Caki2 (cell line): ENCODE data around the gene KMT2E. TPM values are rescaled to one million over a fixed set of nuclear protein-coding genes. Genes with fewer than 3 reads are reported as not detected.
"Not testable (repeated sequence)": the region's sequence is repeated elsewhere in the genome, so short reads cannot be mapped to it uniquely, and the experiment has no call there.

Source experiments
- DNase-seq: peaks from one replicate; pipeline ENCODE4 v3.0.0-alpha.2; 2015; ENCODE audit warnings: low read depth
- in situ Hi-C: cut with HindIII; loops from 2 replicates; pipeline ENCODE4 v1.10.0; 2016; ENCODE audit warnings: low sequenced_read_pairs, low pct_unique_long_range_greater_than_20kb, mixed read lengths
- total RNA-seq: library from RNA; depleted of rRNA; stranded (reverse); fragments of >200 nt; shearing (Covaris generic); gene quantifications from 2 replicates; pipeline ENCODE4 v1.2.3, GENCODE V29; 2014; ENCODE audit warnings: low replicate concordance

The KMT2E gene
- total RNA-seq, 1 experiment from 2014 or later = 12.2 TPM

DNA sequence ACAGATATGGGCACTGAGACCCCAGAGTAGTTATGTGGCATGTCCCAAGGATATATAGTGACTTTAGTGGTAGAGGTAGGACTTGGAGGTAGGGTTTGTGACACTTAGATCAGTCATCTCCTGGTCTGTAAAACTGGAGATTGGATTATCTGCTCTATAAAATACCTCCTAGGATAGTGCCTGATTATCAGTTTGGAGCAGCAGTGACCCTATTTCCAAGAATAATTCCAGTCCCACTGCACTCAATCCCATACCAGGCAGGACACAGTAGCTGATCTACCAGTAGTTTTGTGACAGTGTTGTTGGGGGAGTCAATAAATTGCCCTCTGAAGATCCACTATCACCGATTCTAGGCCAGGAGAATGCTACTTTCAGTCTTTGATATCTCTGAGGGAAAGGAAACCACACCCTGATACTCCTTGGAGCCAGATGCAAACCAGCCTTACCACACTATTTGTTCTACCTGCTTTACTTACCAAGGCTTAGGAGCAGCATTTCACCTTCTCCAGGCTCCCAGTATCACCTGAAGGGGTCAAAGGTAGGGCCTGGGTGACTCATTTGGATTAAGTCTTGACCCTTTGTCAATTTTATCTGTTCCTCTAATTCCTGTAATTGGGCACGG, 30.6 kb downstream of the KMT2E start:
- no peak for DNase-seq
- in situ Hi-C loops = no loop called here

DNA sequence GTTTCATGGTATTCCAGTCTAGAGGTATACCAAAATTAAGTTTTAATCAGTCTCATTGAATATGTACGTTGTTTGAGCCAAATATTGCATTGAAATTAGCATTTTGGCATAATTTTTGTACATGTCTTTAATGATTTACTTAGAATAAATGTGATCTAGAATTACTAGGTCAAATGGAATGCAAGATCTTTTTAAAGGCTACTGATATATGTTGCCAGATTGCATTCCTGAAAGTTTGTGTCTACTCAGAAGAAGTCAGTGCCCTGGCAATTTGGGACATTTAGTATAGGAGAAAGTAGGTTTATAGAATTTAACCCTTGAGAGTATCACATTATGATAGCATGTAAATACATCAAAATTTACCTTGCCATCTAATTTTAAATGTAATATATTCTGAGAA, 32.4 kb downstream of the KMT2E start:
- in situ Hi-C loops = no loop called here
- DNase-seq = no peak

DNA sequence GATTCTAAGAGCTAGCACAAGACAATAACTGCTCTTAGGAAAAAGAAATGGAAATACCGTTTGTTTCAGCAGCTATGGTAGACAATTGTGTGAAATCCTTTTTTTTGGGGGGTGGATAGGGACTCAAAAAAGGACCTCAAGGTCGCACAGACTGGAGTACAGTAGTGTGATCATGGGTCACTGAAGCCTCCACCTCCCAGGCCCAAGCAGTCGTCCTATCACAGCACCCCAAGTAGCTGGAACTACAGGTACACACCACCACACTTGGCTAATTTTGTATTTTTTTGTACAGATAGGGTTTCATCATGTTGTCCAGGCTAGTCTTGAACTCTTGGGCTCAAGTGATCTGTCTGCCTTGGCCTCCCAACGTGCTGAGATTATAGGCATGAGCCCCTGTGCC, 33.9 kb downstream of the KMT2E start:
- DNase-seq = no peak
- in situ Hi-C loops = no loop called here

DNA sequence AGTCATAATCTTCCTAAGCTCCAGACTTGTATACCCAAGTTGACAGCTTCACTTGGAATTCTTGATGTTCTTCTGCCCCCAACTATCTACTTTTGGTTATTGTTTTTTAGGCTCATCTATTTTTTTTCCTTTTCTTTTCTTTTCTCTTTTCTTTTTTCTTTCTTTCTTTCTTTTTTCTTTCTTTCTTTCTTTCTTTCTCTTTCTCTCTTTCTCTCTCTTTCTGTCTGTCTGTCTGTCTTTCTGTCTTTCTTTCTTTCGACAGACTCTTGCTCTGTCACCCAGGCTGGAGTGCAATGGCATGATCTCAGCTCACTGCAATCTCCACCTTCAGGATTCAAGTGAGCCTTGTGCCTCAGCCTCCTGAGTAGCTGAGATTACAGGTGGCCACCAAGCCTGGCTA, 36.5 kb downstream of the KMT2E start:
- in situ Hi-C loops = no loop called here
- DNase-seq = no peak

DNA sequence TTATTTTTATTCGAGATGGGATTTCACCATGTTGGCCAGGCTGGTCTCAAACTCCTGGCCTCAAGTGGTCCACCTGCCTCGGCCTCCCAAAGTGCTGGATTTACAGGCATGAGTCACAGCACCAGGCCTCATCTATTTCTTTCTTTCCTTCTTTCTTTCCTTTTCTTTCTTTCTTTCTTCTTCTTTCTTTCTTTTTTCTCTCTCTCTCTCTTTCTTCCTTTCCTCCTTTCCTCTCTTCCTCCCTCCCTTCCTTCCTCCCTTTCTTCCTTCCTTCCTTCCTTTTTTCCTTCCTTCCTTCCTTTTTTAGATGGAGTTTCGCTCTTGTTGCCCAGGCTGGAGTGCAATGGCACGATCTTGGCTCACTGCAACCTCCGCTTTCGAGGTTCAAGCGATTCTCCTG, 36.9 kb downstream of the KMT2E start:
- DNase-seq, in situ Hi-C loops: not testable (repeated sequence)

DNA sequence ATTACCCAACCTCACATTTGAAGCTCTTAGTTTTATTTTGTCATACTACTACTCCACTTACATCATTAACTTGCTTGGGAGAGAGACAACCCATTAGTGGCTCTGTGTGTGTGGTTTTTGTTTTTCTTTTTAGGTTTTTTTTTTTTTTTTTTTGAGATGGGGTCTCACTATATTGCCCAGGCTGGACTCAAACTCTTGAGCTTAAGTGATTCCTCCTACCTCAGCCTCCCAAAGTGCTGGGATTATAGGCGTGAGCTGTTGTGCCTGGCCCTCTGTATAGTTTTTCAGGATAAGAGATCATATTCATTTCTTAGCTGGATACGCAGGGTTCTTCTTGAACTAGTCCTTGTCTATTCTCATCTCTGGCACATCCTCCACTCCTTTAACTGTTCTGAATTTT, 41.1 kb downstream of the KMT2E start:
- in situ Hi-C loops = no loop called here
- DNase-seq = no peak

DNA sequence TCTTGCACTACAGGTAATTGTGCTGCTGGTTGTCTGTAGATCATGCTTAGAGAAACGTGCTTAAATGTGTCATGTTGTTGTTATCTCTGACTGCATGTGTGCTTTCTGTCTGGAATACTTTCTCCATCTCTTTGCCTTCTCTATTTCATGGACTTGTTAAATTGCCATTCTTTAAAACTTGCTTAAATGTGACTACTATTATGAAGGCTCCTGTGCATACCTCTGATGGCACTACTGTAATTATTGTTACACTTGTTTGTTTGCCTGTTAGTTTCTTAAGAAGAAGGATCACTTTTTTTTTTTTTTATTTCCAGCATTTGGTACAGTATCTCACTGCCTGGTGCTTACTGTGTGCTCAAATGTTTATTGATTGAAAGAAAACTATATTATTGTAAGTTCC, 41.6 kb downstream of the KMT2E start:
- DNase-seq = no peak
- in situ Hi-C loops = no loop called here

DNA sequence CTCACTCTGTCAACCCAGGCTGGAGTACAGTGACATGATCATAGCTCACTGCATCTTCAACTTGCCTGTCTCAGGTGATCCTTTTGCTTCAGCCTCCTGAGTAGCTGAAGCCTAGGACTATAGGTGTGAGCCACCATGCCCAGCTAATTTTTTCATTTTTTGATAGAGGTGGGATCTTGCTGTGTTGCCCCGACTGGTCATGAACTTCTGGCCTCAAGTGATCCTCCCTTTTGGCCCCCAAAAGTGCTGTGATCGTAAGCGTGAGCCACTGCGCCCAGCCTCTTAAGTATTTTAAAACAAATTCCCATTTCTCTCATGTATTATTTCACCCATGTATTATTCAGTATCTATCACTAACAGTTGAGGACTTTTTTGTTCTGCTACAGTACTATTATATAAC, 43.5 kb downstream of the KMT2E start:
- in situ Hi-C loops = no loop called here
- DNase-seq = no peak

DNA sequence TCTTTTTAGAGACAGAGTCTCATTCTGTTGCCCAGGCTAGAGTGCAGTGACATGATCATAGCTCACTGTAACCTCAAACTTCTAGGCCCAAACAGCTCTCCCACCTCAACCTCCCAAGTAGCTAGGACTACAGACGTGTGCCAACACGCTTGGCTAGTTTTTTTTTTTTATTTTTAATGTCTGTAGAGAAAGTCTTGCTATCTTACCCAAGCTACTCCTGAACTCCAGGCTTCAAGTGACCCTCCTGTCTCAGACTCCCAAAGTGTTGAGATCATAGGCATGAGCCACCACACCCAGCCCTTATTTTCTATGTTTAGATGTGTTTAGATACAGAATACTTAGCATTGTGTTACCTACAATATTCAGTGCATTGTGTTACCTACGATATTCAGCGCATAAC, 46.4 kb downstream of the KMT2E start:
- DNase-seq = no peak
- in situ Hi-C loops = no loop called here

DNA sequence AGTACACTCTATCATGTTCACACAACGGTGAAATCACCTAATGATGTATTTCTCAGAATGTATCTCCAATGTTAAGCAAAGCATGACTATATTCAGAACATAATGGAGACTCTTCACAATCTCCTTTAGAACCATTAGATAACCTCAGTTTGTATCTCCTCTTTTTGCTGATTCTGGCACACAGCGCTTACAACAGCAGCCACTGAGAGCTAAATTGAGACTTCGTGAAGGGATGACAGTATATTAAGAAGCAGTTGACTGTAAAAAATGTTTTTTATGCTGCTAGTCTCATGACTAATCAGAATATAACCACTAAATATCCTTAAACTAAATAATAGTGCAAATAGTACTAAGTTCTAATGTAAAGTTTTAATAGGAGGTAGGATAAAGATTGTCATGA, 46.9 kb downstream of the KMT2E start:
- in situ Hi-C loops = no loop called here
- DNase-seq = no peak

DNA sequence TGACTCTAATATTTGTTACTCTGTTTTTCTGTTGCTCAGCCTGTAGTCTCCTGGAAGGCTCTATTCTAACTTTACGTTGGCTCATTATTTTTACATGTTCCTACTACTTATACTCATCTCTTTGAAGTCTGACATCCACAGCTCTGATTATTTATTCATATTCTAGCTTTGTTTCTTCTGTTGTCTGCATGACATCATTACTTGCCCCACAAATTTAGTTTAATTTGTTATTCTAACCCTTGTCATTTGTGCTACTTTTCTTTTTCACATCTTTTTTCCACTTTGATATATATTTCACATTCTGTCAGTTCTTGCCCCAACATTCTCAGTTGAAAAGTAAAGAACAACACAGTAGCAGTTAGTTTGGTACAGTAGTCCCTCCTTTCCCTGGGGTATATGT, 51.1 kb downstream of the KMT2E start:
- in situ Hi-C loops = no loop called here

DNA sequence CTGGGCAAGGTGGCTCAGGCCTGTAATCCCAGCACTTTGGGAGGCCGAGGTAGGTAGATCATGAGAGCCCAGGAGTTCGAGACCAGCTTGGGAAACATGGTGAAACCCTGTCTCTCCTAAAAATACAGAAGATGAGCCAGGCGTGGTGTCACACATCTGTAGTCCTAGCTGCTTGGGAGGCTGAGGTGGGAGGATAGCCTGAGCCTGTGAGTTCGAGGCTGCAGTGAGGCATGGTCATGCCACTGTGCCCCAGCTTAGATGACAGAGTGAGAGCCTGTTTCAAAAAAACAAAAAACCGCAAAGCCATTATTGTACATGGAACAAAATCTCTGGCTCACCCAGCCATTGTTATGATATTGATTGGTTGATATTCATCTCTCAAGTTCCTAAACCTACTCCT, 53.7 kb downstream of the KMT2E start:
- in situ Hi-C loops = no loop called here
- DNase-seq = no peak

More for the DNA sequence above, 51.1 kb downstream of the KMT2E start:
- no peak for DNase-seq

DNA sequence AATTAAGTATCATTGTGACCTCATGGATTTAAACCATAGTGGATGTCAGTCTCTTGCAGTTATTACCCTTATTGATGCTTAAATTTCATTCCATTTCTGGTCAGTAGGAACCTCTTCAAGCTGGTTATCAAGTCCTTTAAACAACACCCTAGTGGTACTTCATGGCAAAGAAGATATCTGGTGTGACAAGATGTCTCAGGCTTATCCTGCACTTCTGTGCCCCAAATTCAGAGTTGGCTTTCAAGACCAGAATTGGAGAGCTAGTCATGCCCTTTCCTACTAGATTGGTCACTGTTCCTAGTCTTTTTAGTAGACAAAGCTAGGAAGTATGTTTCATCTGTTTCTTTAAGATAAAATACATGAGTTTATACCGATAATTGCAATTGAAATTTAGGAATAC, 54.9 kb downstream of the KMT2E start:
- in situ Hi-C loops = no loop called here
- DNase-seq = no peak

DNA sequence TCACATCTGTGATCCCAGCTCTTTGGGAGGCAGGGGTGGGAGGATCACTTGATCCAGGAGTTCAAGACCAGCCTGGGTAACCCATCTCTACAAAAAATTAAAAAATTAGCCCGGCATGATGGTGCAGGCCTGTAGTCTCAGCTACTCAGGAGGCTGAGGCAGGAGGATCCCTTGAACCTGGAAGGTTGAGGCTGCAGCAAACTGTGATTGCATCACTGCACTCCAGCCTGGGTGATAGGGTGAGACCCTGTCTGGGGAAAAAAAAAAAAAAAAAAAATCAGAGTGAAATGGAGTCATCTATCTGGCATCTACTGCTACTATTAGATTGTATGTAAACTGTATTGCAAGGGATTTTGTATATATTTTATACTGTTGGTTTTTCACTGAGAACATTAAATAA, 59.1 kb downstream of the KMT2E start:
- in situ Hi-C loops = no loop called here

DNA sequence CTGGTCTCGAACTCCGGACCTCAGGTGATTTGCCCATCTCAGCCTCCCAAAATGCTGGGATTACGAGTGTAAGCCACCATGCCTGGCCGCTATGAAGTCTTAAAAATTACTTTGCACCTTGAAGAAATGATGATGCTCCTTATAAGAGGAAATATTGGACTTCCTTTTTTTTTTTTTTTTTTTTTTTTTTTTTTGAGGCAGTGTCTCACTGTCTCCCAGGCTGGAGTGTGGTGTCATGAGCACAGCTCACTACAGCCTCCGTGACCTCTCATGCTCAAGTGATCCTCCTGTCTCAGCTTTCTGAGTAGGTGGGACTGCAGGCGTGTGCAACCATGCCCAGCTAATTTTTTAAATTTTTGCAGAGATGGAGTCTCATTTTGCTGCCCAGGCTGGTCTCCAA, 65.3 kb downstream of the KMT2E start:
- DNase-seq = no peak
- in situ Hi-C loops = no loop called here

More for the DNA sequence above, 59.1 kb downstream of the KMT2E start:
- DNase-seq = no peak

DNA sequence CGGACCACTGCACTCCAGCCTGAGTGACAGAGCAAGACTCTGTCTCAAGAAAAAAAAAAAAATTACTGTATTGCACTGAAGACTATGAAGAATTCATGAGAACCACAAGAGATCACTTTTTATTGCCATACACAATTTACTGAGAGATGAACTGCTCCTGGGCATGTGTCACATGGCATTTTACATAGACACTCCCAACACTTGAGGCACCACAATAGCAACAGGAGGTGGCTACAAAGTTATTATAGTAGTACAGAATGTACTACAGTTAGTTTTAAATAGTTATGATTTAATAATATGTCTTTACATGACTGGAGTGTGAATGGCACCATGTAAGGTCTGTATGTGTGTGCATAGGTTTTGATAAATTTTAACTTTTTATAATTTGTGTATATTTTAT, 70.6 kb downstream of the KMT2E start:
- no peak for DNase-seq
- in situ Hi-C loops = no loop called here

DNA sequence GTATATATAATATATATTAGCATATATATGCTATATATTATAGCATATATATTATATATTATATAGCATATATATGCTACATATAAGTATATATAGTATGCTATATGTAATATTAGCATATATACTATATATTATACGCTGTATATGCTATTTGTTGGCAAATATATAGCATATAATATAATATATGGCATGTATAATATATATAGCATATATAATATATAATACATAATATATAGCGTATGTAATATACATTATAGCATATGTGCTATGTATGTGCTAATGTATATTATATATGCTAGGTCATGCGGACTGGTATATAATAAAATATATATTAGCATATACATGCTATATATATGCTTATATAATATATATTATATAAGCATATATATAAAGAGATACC, 72.8 kb downstream of the KMT2E start:
- in situ Hi-C loops = no loop called here
- no peak for DNase-seq

DNA sequence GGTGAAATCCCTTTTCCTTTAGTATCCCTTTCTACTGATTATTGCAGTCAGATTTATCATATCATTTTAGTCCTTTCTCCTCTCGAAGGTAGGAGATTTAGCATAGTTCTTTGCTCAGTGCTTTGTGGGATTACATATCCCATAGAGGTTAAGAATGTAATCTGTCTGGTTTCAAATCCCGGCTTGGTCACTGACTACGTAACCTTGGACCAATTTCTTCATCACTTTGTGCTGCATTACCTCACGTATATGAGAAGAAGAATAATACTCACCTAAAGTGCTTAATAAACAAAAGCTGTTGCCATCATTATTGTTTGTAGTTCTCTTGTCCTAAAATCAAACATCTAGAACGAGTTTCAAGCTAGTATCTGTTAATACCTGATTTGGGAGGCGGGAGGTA, 74.0 kb downstream of the KMT2E start:
- in situ Hi-C loops = no loop called here
- no peak for DNase-seq

DNA sequence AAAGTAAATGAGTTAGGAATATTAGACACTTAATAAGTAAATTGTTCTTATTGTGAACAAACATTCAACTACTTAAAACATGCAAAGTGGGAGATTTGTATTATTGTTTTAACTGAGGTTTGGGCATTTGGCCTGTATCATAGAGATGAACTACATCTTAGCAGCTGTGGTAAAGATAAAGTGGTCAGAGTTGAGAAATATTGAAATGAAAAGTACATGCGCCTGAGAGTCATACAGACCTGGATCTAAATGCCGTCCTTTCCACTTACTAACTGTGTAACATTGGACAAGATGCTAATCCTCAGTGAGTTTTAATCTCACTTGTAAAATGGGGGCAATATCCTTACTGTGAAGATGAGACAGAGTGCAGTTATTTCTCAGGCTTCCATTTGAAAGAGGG, 74.5 kb downstream of the KMT2E start:
- in situ Hi-C loops = no loop called here
- no peak for DNase-seq

DNA sequence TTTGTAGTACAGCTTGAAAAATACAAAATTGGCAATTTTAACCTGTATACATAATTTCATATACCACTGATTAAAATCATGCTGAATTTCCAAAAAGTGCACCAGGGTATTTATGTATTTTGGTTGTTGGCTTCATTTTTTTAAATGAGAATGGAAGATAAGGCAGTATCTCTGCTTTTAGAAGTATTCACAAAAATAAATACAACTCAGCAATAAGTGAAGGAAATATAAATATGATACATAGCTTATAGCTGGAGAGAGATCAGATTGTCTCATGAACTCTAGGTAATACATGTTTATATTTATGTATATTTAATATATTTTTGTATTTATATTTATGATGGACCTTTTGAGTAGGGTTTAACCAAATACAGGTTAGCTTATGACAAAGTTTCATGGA, 81.0 kb downstream of the KMT2E start:
- in situ Hi-C loops = no loop called here
- DNase-seq = no peak

DNA sequence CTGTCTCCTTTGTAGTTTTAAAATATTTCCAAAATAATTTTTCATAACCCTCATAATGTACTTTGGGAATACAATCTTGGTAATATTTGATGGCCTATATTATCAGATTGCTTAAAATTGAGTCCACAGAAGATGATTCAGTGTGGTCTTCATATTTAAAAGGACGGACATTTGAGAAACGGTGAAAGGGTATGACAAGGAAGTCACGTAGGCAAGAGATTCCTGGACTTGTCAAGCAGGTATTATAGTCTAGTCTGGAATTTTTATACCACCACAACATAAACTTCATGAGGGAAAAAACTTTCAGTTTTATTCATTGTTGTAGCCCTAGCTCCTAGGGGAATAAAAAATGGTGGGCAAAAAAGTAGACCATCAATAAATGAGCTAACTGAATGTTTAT, 82.3 kb downstream of the KMT2E start:
- DNase-seq = no peak

More for the DNA sequence above, 82.3 kb downstream of the KMT2E start:
- in situ Hi-C loops = no loop called here
